Smooth muscle cell (in vitro differentiated cells): Measurements from ENCODE around the gene MTA1. TPM values are rescaled to one million over a fixed set of nuclear protein-coding genes. Genes with fewer than 3 reads are reported as not detected.

Experiments used
- DNase-seq: peaks from one replicate; lab custom pipeline; 2025; ENCODE audit not compliant: unreplicated experiment; lab: John Stamatoyannopoulos, UW
- H2AFZ ChIP-seq: fragments of 200-600 bp; sonication (generic); 2 replicates; pipeline ENCODE4 v1.6.0; 2016; ENCODE audit warnings: antibody characterized with exemption, low read depth, mild to moderate bottlenecking
- H3F3A ChIP-seq: fragments of 200-600 bp; sonication (generic); 2 replicates; pipeline ENCODE4 v1.6.0; 2017; ENCODE audit warnings: antibody characterized with exemption, low read depth
- H3K27ac ChIP-seq: fragments of 200-600 bp; sonication (generic); 2 replicates; pipeline ENCODE4 v1.5.1; 2016; ENCODE audit warnings: low read depth, mild to moderate bottlenecking
- H3K27me3 ChIP-seq: fragments of 200-600 bp; sonication (generic); 2 replicates; pipeline ENCODE4 v1.6.1; 2016; ENCODE audit warnings: low read depth, mild to moderate bottlenecking
- H3K36me3 ChIP-seq: fragments of 200-600 bp; sonication (generic); 2 replicates; pipeline ENCODE4 v1.5.1; 2016; ENCODE audit warnings: low read depth
- H3K4me1 ChIP-seq: fragments of 200-600 bp; sonication (generic); 2 replicates; pipeline ENCODE4 v1.5.1; 2016; ENCODE audit warnings: low read depth
- H3K4me2 ChIP-seq: fragments of 200-600 bp; sonication (generic); 2 replicates; pipeline ENCODE4 v1.6.0; 2016; ENCODE audit warnings: mild to moderate bottlenecking
- H3K4me3 ChIP-seq: fragments of 200-600 bp; sonication (generic); 2 replicates; pipeline ENCODE4 v1.5.1; 2016; ENCODE audit warnings: mild to moderate bottlenecking
- H3K79me2 ChIP-seq: fragments of 200-600 bp; sonication (generic); 2 replicates; pipeline ENCODE4 v1.6.0; 2016; ENCODE audit warnings: low read depth, mild to moderate bottlenecking
- H3K9ac ChIP-seq: fragments of 200-600 bp; sonication (generic); 2 replicates; pipeline ENCODE4 v1.6.0; 2016; ENCODE audit warnings: low read depth
- H3K9me3 ChIP-seq: fragments of 200-600 bp; sonication (generic); replicated peaks from 2 replicates; pipeline ENCODE4 v1.5.1; 2016; ENCODE audit warnings: low read depth
- H4K20me1 ChIP-seq: fragments of 200-600 bp; sonication (generic); 2 replicates; pipeline ENCODE4 v1.6.0; 2016; ENCODE audit warnings: low read depth
- CTCF ChIP-seq: fragments of 200-600 bp; sonication (generic); IDR thresholded peaks from 2 replicates; pipeline ENCODE4 v1.5.1; 2017; ENCODE audit warnings: borderline replicate concordance, mild to moderate bottlenecking, antibody characterized with exemption; ENCODE audit not compliant: insufficient read depth, poor library complexity, severe bottlenecking
- WGBS: methylation state at CpG from one replicate; pipeline ENCODE4 v1.1.7; 2016; ENCODE audit warnings: low lambda C conversion rate; 5-methylcytosine and 5-hydroxymethylcytosine counted together
- polyA plus RNA-seq: library from polyadenylated mRNA; unstranded; fragments of >200 nt; fragmentation: Nextera tagmentation; extraction: Ambion mirVana; gene quantifications from 2 replicates; pipeline ENCODE4 v1.2.1, GENCODE V29; 2016
- total RNA-seq: library from RNA; depleted of rRNA; stranded (reverse); fragments of >200 nt; gene quantifications from 2 replicates; pipeline ENCODE4 v1.2.3, GENCODE V29; 2014

The MTA1 gene
- total and polyA plus RNA-seq, 2 experiments from 2014 or later = 41.3 to 48.7 TPM

- H3K4me2 ChIP-seq = peak overlapping the region; percentile 77
- no peaks in the 10 kb centered on the region for H3K9me3 ChIP-seq
- H3K27ac ChIP-seq = no peak overlapping the region
- peaks cover 6% of the 10 kb centered on the region for H3K4me1 ChIP-seq
- peak overlapping the region; percentile 54 for H3K4me3 ChIP-seq
- no peaks in the 10 kb centered on the region for H4K20me1 ChIP-seq
- 57% methylated on average over 31 of the region's 53 CpGs for WGBS
- no peak for DNase-seq
- H3K27me3 ChIP-seq = peaks cover 7% of the 10 kb centered on the region
- no peak overlapping the region for H3K9ac ChIP-seq
- TF ChIP-seq CTCF = no peak
- no peaks in the 10 kb centered on the region for H3F3A ChIP-seq
- H2AFZ ChIP-seq = no peak overlapping the region
- H3K36me3 ChIP-seq = no peaks in the 10 kb centered on the region
- no peaks in the 10 kb centered on the region for H3K79me2 ChIP-seq
Measured at GRCh38 chr14:105491366-105491973, 71.8 kb downstream of the MTA1 start.

- Histone ChIP-seq H3K79me2 (no peaks in the 10 kb centered on the region), H3K36me3 (no peaks in the 10 kb centered on the region), H3K9ac (no peak overlapping the region), H3K27me3 (peaks cover under 1% of the 10 kb centered on the region), H3K4me1 (peaks cover 6% of the 10 kb centered on the region), H3K27ac (no peak overlapping the region), H3K4me3 (peak overlapping the region; percentile 54), H3K4me2 (peak overlapping the region; percentile 77), H4K20me1 (no peaks in the 10 kb centered on the region), H3F3A (no peaks in the 10 kb centered on the region), H2AFZ (no peak overlapping the region), H3K9me3 (no peaks in the 10 kb centered on the region)
- no peak for TF ChIP-seq CTCF
- WGBS = 98% methylated on average over 18 of the region's 24 CpGs
- no peak for DNase-seq
Measured at GRCh38 chr14:105492031-105492970, 72.7 kb downstream of the MTA1 start.

- WGBS = 85% methylated on average over 15 of the region's 20 CpGs
Measured at GRCh38 chr14:105492971-105493871, 73.6 kb downstream of the MTA1 start.

More at GRCh38 chr14:105492971-105493871, 73.6 kb downstream of the MTA1 start:
- DNase-seq = no peak
- Histone ChIP-seq H3K27me3 (no peaks in the 10 kb centered on the region), H3K36me3 (no peaks in the 10 kb centered on the region), H2AFZ (no peak overlapping the region), H3K9me3 (no peaks in the 10 kb centered on the region), H3K79me2 (no peaks in the 10 kb centered on the region), H3F3A (no peaks in the 10 kb centered on the region), H3K4me1 (peaks cover 6% of the 10 kb centered on the region), H3K4me3 (no peak overlapping the region), H3K4me2 (no peak overlapping the region), H3K27ac (no peak overlapping the region), H3K9ac (no peak overlapping the region), H4K20me1 (no peaks in the 10 kb centered on the region)
- no peak for TF ChIP-seq CTCF
